GM23338 (cell line): ENCODE measurements around the gene KAZN. TPM values are rescaled to one million over a fixed set of nuclear protein-coding genes. Genes with fewer than 3 reads are reported as not detected.

Source experiments
- ATAC-seq: fragments of 200-7000 bp; cut with Tn5 transposase; 3 replicates; pipeline ENCODE4 v1.9.1; 2020
- DNase-seq: peaks from one replicate; pipeline ENCODE4 v3.0.0-alpha.2; 2015; ENCODE audit warnings: low spot score
- H2AFZ ChIP-seq: fragments of 200-600 bp; sonication (generic); 2 replicates; pipeline ENCODE4 v1.8.0; 2016; ENCODE audit warnings: antibody characterized with exemption, mild to moderate bottlenecking, moderate library complexity
- H3F3A ChIP-seq: fragments of 200-600 bp; sonication (generic); replicated peaks from 2 replicates; pipeline ENCODE4 v1.8.0; 2017; ENCODE audit warnings: antibody characterized with exemption, mixed run types, low read depth
- H3K27ac ChIP-seq: fragments of 200-600 bp; sonication (generic); 2 replicates; pipeline ENCODE4 v1.6.1; 2016; ENCODE audit warnings: low read depth
- H3K27me3 ChIP-seq: fragments of 200-600 bp; sonication (generic); 2 replicates; pipeline ENCODE4 v1.8.0; 2016; ENCODE audit warnings: mild to moderate bottlenecking, mixed run types, moderate library complexity; ENCODE audit not compliant: insufficient read depth
- H3K36me3 ChIP-seq: fragments of 200-600 bp; sonication (generic); 2 replicates; pipeline ENCODE4 v1.8.0; 2016; ENCODE audit warnings: mild to moderate bottlenecking; ENCODE audit not compliant: insufficient read depth
- H3K4me1 ChIP-seq: fragments of 200-600 bp; sonication (generic); 2 replicates; pipeline ENCODE4 v1.8.0; 2016; ENCODE audit warnings: mild to moderate bottlenecking, moderate library complexity; ENCODE audit not compliant: insufficient read depth
- H3K4me2 ChIP-seq: fragments of 200-600 bp; sonication (generic); 2 replicates; pipeline ENCODE4 v1.7.1; 2017; ENCODE audit warnings: mixed run types
- H3K4me3 ChIP-seq: fragments of 200-600 bp; sonication (generic); 2 replicates; pipeline ENCODE4 v1.6.1; 2016; ENCODE audit warnings: mixed run types
- H3K79me2 ChIP-seq: fragments of 200-600 bp; sonication (generic); replicated peaks from 2 replicates; pipeline ENCODE4 v1.8.0; 2017; ENCODE audit warnings: mild to moderate bottlenecking; ENCODE audit not compliant: insufficient read depth
- H3K9me2 ChIP-seq: fragments of 200-600 bp; sonication (generic); 2 replicates; pipeline ENCODE4 v1.8.0; 2017; ENCODE audit not compliant: insufficient read depth
- H4K20me1 ChIP-seq: fragments of 200-600 bp; sonication (generic); replicated peaks from 2 replicates; pipeline ENCODE4 v1.8.0; 2017; ENCODE audit warnings: mild to moderate bottlenecking; ENCODE audit not compliant: insufficient read depth
- H3K27ac Mint-ChIP-seq: 2 replicates; pipeline ENCODE4 v1.8.0; 2020; ENCODE audit warnings: inconsistent platforms, mild to moderate bottlenecking, moderate library complexity, mixed read lengths
- H3K27me3 Mint-ChIP-seq: 3 replicates; pipeline ENCODE4 v1.8.0; 2022; ENCODE audit warnings: low read depth, mild to moderate bottlenecking, moderate library complexity, mixed read lengths, inconsistent platforms; ENCODE audit not compliant: insufficient read depth, poor library complexity
- H3K36me3 Mint-ChIP-seq: 3 replicates; pipeline ENCODE4 v1.8.0; 2021; ENCODE audit warnings: low read depth, mild to moderate bottlenecking, inconsistent platforms, moderate library complexity, mixed read lengths
- H3K4me1 Mint-ChIP-seq: 3 replicates; pipeline ENCODE4 v1.8.0; 2020; ENCODE audit warnings: mild to moderate bottlenecking, inconsistent platforms, mixed read lengths
- H3K4me3 Mint-ChIP-seq: 3 replicates; pipeline ENCODE4 v1.8.0; 2021; ENCODE audit warnings: moderate library complexity, mild to moderate bottlenecking, inconsistent platforms, mixed read lengths
- H3K9me3 Mint-ChIP-seq: 3 replicates; pipeline ENCODE4 v1.8.0; 2020; ENCODE audit warnings: moderate library complexity, mild to moderate bottlenecking, inconsistent platforms, mixed read lengths
- CREB1 ChIP-seq: fragments of 250-450 bp; sonication (Bioruptor Pico); IDR thresholded peaks from 2 replicates; pipeline ENCODE4 v1.5.0; 2020; ENCODE audit warnings: low read depth, mild to moderate bottlenecking, moderate library complexity
- CTCF ChIP-seq, 2 experiments: fragments of 200-600 bp in 1 of 2; sonication (generic) in 1 of 2; conservative IDR thresholded peaks; 2 replicates each; pipeline versions ENCODE4 v1.5.1 to v1.6.1; 2016 to 2017; ENCODE audit warnings: antibody characterized with exemption in 2 of 2, low read depth in 2 of 2, mild to moderate bottlenecking in 2 of 2, moderate library complexity in 1 of 2
- ETS1 ChIP-seq: IDR thresholded peaks from 2 replicates; pipeline ENCODE4 v1.6.1; 2016; ENCODE audit warnings: antibody characterized with exemption
- EZH2 ChIP-seq: fragments of 200-600 bp; sonication (generic); IDR thresholded peaks from one replicate; pipeline ENCODE4 v1.8.0; 2017; ENCODE audit warnings: antibody characterized with exemption, mild to moderate bottlenecking, low read depth; ENCODE audit not compliant: unreplicated experiment
- EZH2phosphoT487 ChIP-seq: fragments of 200-600 bp; sonication (generic); IDR thresholded peaks from one replicate; pipeline ENCODE4 v1.8.1; 2018; ENCODE audit warnings: antibody characterized with exemption; ENCODE audit not compliant: unreplicated experiment
- JUNB ChIP-seq: IDR thresholded peaks from one replicate; pipeline ENCODE4 v1.6.1; 2016; ENCODE audit warnings: antibody characterized with exemption; ENCODE audit not compliant: unreplicated experiment
- NANOG ChIP-seq: IDR thresholded peaks from 2 replicates; pipeline ENCODE4 v1.6.1; 2016; ENCODE audit warnings: antibody characterized with exemption, borderline replicate concordance
- REST ChIP-seq: IDR thresholded peaks from one replicate; pipeline ENCODE4 v1.6.1; 2018; ENCODE audit warnings: antibody characterized with exemption; ENCODE audit not compliant: unreplicated experiment
- STAT1 ChIP-seq: IDR thresholded peaks from one replicate; pipeline ENCODE4 v1.6.1; 2016; ENCODE audit warnings: antibody characterized with exemption; ENCODE audit not compliant: unreplicated experiment
- ZNF114 ChIP-seq: fragments of 250-450 bp; sonication (Bioruptor Pico); IDR thresholded peaks from 2 replicates; pipeline ENCODE4 v1.5.0; 2020; ENCODE audit warnings: mild to moderate bottlenecking, moderate library complexity
- polyA plus RNA-seq: library from polyadenylated mRNA; unstranded; fragments of >200 nt; fragmentation: Nextera tagmentation; extraction: Ambion mirVana; gene quantifications from 2 replicates; pipeline ENCODE4 v1.2.1, GENCODE V29; 2016
- total RNA-seq: library from RNA; depleted of rRNA; stranded (reverse); fragments of >200 nt; shearing (Covaris generic); gene quantifications from 2 replicates; pipeline ENCODE4 v1.2.3, GENCODE V29; 2014

Gene KAZN
- total and polyA plus RNA-seq, 2 experiments from 2014 or later, result 9.9 to 15.0 TPM

GRCh38 chr1:14787604-14788003 lies 189.1 kb downstream of the KAZN start:
- no peak overlapping the region for H3K4me2 ChIP-seq
- H2AFZ ChIP-seq, result no peak overlapping the region
- no peak overlapping the region for H3K4me3 ChIP-seq
- H3K27me3 Mint-ChIP-seq, result peaks cover 14% of the 10 kb centered on the region
- H3K9me2 ChIP-seq, result peaks cover 2% of the 10 kb centered on the region; the same call in 1 of the 2 replicates
- H3K27ac Mint-ChIP-seq, result no peak overlapping the region
- H3K27me3 ChIP-seq, result no peaks in the 10 kb centered on the region
- peaks cover 33% of the 10 kb centered on the region for H3K4me1 ChIP-seq
- ATAC-seq (peak; percentile 49), DNase-seq (peak; percentile 41)
- no peaks in the 10 kb centered on the region for H3F3A ChIP-seq
- no peak overlapping the region for H3K27ac ChIP-seq
- no peaks in the 10 kb centered on the region for H3K9me3 Mint-ChIP-seq
- H3K36me3 ChIP-seq, result no peaks in the 10 kb centered on the region
- H3K79me2 ChIP-seq, result peaks cover 2% of the 10 kb centered on the region; the same call in 1 of the 2 replicates
- H3K4me1 Mint-ChIP-seq, result peaks cover 53% of the 10 kb centered on the region
- no peaks in the 10 kb centered on the region for H4K20me1 ChIP-seq
- no peaks in the 10 kb centered on the region; the same call in 2 of the 3 replicates for H3K36me3 Mint-ChIP-seq
- TF ChIP-seq EZH2phosphoT487 (no peak), CTCF (conservative IDR thresholded peaks at IDR 0.05; ENCODE audit: low read depth in 2 of 2) (peak; percentile 58 to 60)
- no peak overlapping the region for H3K4me3 Mint-ChIP-seq

GRCh38 chr1:14788080-14788479 lies 189.6 kb downstream of the KAZN start:
- Mint-ChIP-seq H3K4me1 (peaks cover 48% of the 10 kb centered on the region), H3K36me3 (no peaks in the 10 kb centered on the region; the same call in 2 of the 3 replicates), H3K27ac (no peak overlapping the region), H3K4me3 (no peak overlapping the region), H3K9me3 (no peaks in the 10 kb centered on the region), H3K27me3 (peaks cover 16% of the 10 kb centered on the region)
- H3K9me2 ChIP-seq, result peaks cover 2% of the 10 kb centered on the region; the same call in 1 of the 2 replicates
- no peak for DNase-seq
- no peak overlapping the region for H3K27ac ChIP-seq
- peak; percentile 20; the same call in 1 of the 3 replicates for ATAC-seq
- H3K36me3 ChIP-seq, result no peaks in the 10 kb centered on the region
- no peak overlapping the region for H3K4me2 ChIP-seq
- no peak overlapping the region for H3K4me3 ChIP-seq
- H2AFZ ChIP-seq, result no peak overlapping the region
- no peaks in the 10 kb centered on the region for H4K20me1 ChIP-seq
- TF ChIP-seq ETS1, result no peak
- TF ChIP-seq EZH2phosphoT487, result no peak
- no peak for TF ChIP-seq STAT1
- no peaks in the 10 kb centered on the region for H3K27me3 ChIP-seq
- H3K79me2 ChIP-seq, result 0 out of 2 replicates have a peak, but pooled peaks cover 2% of the 10 kb centered on the region
- peaks cover 29% of the 10 kb centered on the region for H3K4me1 ChIP-seq
- no peaks in the 10 kb centered on the region for H3F3A ChIP-seq

- no peak overlapping the region for H3K4me2 ChIP-seq
- no peaks in the 10 kb centered on the region for H3F3A ChIP-seq
- H3K4me3 ChIP-seq, result no peak overlapping the region
- no peaks in the 10 kb centered on the region for H3K27me3 ChIP-seq
- H3K9me2 ChIP-seq, result peaks cover 2% of the 10 kb centered on the region; the same call in 1 of the 2 replicates
- Mint-ChIP-seq H3K36me3 (no peaks in the 10 kb centered on the region; the same call in 2 of the 3 replicates), H3K4me1 (peaks cover 35% of the 10 kb centered on the region), H3K27me3 (peaks cover 12% of the 10 kb centered on the region), H3K9me3 (no peaks in the 10 kb centered on the region; the same call in 2 of the 3 replicates), H3K27ac (no peak overlapping the region), H3K4me3 (no peak overlapping the region)
- H2AFZ ChIP-seq, result no peak overlapping the region
- DNase-seq (no peak), ATAC-seq (no peak)
- no peak overlapping the region for H3K27ac ChIP-seq
- no peaks in the 10 kb centered on the region for H4K20me1 ChIP-seq
- no peaks in the 10 kb centered on the region for H3K36me3 ChIP-seq
- H3K79me2 ChIP-seq, result 0 out of 2 replicates have a peak, but pooled peaks cover 2% of the 10 kb centered on the region
- H3K4me1 ChIP-seq, result peaks cover 17% of the 10 kb centered on the region
- TF ChIP-seq NANOG (no peak), STAT1 (no peak), EZH2phosphoT487 (no peak), ZNF114 (no peak), REST (no peak), ETS1 (no peak), JUNB (no peak), CREB1 (no peak), EZH2 (no peak)
These were observed 192.5 kb downstream of the KAZN start for GRCh38 chr1:14790982-14791381.
